IMR-90 (cell line): ENCODE measurements around the gene HCN3. TPM values are rescaled to one million over a fixed set of nuclear protein-coding genes. Genes with fewer than 3 reads are reported as not detected.
"Not testable (repeated sequence)": the region's sequence is repeated elsewhere in the genome, so short reads cannot be mapped to it uniquely, and the experiment has no call there.

Experiments used
- ATAC-seq: fragments of 200-7000 bp; cut with Tn5 transposase; 2 replicates; pipeline ENCODE4 v1.9.1; 2020; ENCODE audit warnings: low read depth, mild to moderate bottlenecking, moderate library complexity
- BruUV-seq: library from RNA; stranded (reverse); fragments of 400-500 nt; replicated peaks from 2 replicates; lab custom pipeline; 2021; lab: Mats Ljungman, UMichigan
- CTCF ChIA-PET: fragments of 300-600 bp; formaldehyde crosslinking; extraction: SDS; loops from one replicate; lab custom pipeline; 2021; ENCODE audit warnings: antibody characterized with exemption; lab: Yijun Ruan, JAX
- POLR2A ChIA-PET: fragments of 300-600 bp; sonication (Branson Sonifier 250); formaldehyde crosslinking; loops from one replicate; lab custom pipeline; 2022; ENCODE audit warnings: antibody characterized with exemption; ENCODE audit not compliant: unreplicated experiment; lab: Charles Lee
- DNase-seq: peaks from one replicate; pipeline ENCODE4 v3.0.0; 2013
- H2AFZ ChIP-seq: replicated peaks from 2 replicates; pipeline ENCODE3; 2013; ENCODE audit warnings: low read length, mild to moderate bottlenecking; ENCODE audit not compliant: poor library complexity
- H2AK5ac ChIP-seq: 2 replicates; pipeline ENCODE4 v1.6.1; 2013; ENCODE audit warnings: low read depth, low read length, inconsistent platforms
- H2AK9ac ChIP-seq: replicated peaks from 2 replicates; pipeline ENCODE3; 2013; ENCODE audit warnings: mild to moderate bottlenecking, low read depth, low read length, moderate library complexity; ENCODE audit not compliant: poor library complexity
- H2BK120ac ChIP-seq: 2 replicates; pipeline ENCODE4 v1.6.1; 2013; ENCODE audit warnings: low read depth, low read length, inconsistent platforms
- H2BK15ac ChIP-seq: 3 replicates; pipeline ENCODE4 v1.6.1; 2013; ENCODE audit warnings: low read depth, low read length, inconsistent platforms
- H2BK20ac ChIP-seq: 2 replicates; pipeline ENCODE4 v1.6.1; 2013; ENCODE audit warnings: low read depth, mild to moderate bottlenecking, inconsistent platforms, low read length, moderate library complexity
- H2BK5ac ChIP-seq: 2 replicates; pipeline ENCODE4 v1.6.1; 2013; ENCODE audit warnings: mild to moderate bottlenecking, low read depth, low read length, inconsistent platforms; ENCODE audit not compliant: poor library complexity, severe bottlenecking
- H3K14ac ChIP-seq: replicated peaks from 2 replicates; pipeline ENCODE4 v1.6.1; 2013; ENCODE audit warnings: low read depth, low read length, inconsistent platforms
- H3K18ac ChIP-seq: 2 replicates; pipeline ENCODE4 v1.6.1; 2013; ENCODE audit warnings: low read depth, low read length, control low read depth
- H3K23ac ChIP-seq: 2 replicates; pipeline ENCODE4 v1.6.1; 2013; ENCODE audit warnings: low read depth, low read length, inconsistent platforms
- H3K27ac ChIP-seq: 2 replicates; pipeline ENCODE4 v1.5.1; 2013; ENCODE audit warnings: mild to moderate bottlenecking, control low read depth, low read length; ENCODE audit not compliant: insufficient read depth
- H3K27me3 ChIP-seq: 2 replicates; pipeline ENCODE4 v1.6.1; 2013; ENCODE audit warnings: low read length; ENCODE audit not compliant: control insufficient read depth, insufficient read depth
- H3K36me3 ChIP-seq: 2 replicates; pipeline ENCODE4 v1.6.1; 2013; ENCODE audit warnings: low read length, mixed read lengths; ENCODE audit not compliant: control insufficient read depth, insufficient read depth
- H3K4ac ChIP-seq: 2 replicates; pipeline ENCODE4 v1.6.1; 2013; ENCODE audit warnings: low read depth, low read length, inconsistent platforms
- H3K4me1 ChIP-seq: 2 replicates; pipeline ENCODE4 v1.6.1; 2013; ENCODE audit warnings: low read length, mixed read lengths; ENCODE audit not compliant: control insufficient read depth, insufficient read depth
- H3K4me2 ChIP-seq: 2 replicates; pipeline ENCODE4 v1.6.1; 2013; ENCODE audit warnings: low read depth, mild to moderate bottlenecking, control low read depth, low read length, moderate library complexity
- H3K4me3 ChIP-seq: 2 replicates; pipeline ENCODE4 v1.5.1; 2013; ENCODE audit warnings: low read depth, mild to moderate bottlenecking, control low read depth, low read length, moderate library complexity; ENCODE audit not compliant: insufficient read depth
- H3K56ac ChIP-seq: 2 replicates; pipeline ENCODE4 v1.6.1; 2013; ENCODE audit warnings: low read length, inconsistent platforms; ENCODE audit not compliant: insufficient read depth; ENCODE audit errors: extremely low read depth
- H3K79me1 ChIP-seq, 2 experiments: 2 replicates each; pipeline ENCODE4 v1.6.1; 2013; ENCODE audit warnings: low read length in 2 of 2, inconsistent platforms in 1 of 2, low read depth in 1 of 2
- H3K9ac ChIP-seq: 2 replicates; pipeline ENCODE4 v1.6.1; 2013; ENCODE audit warnings: low read depth, low read length, control low read depth
- H3K9me1 ChIP-seq: 2 replicates; pipeline ENCODE4 v1.6.1; 2013; ENCODE audit warnings: low read length, inconsistent platforms; ENCODE audit not compliant: insufficient read depth
- H3K9me3 ChIP-seq: 2 replicates; pipeline ENCODE4 v1.6.1; 2013; ENCODE audit warnings: low read length; ENCODE audit not compliant: control insufficient read depth, insufficient read depth
- H4K20me1 ChIP-seq: 2 replicates; pipeline ENCODE4 v1.6.1; 2013; ENCODE audit warnings: low read length, inconsistent platforms; ENCODE audit not compliant: insufficient read depth
- H4K5ac ChIP-seq: 2 replicates; pipeline ENCODE4 v1.6.1; 2013; ENCODE audit warnings: mild to moderate bottlenecking, low read depth, low read length, control low read depth
- H4K8ac ChIP-seq, 2 experiments: 2 replicates each; pipeline ENCODE4 v1.6.1; 2013; ENCODE audit warnings: low read depth in 2 of 2, low read length in 2 of 2, control low read depth in 1 of 2, inconsistent platforms in 1 of 2
- H4K91ac ChIP-seq: 2 replicates; pipeline ENCODE4 v1.6.1; 2013; ENCODE audit warnings: low read depth, low read length, inconsistent platforms; ENCODE audit not compliant: insufficient read depth
- WGBS, 2 experiments: methylation state at CpG; one replicate each; pipeline versions ENCODE4 v1.1.5 to v1.1.7; 2013; ENCODE audit warnings: missing lambda C conversion rate in 2 of 2; ENCODE audit not compliant: insufficient read length in 1 of 2; ENCODE audit errors: extremely low coverage in 2 of 2; 5-methylcytosine and 5-hydroxymethylcytosine counted together
- dilution Hi-C: fragments of 300-500 bp; cut with HindIII; formaldehyde crosslinking; loops from one replicate; pipeline ENCODE4 v1.14.3; 2018; ENCODE audit warnings: low sequenced_read_pairs; ENCODE audit not compliant: unreplicated experiment
- in situ Hi-C: fragments of 300-500 bp; cut with MboI; formaldehyde crosslinking; loops from 3 replicates; pipeline ENCODE4 v1.14.3; 2019; ENCODE audit warnings: low sequenced_read_pairs, inconsistent platforms, mixed read lengths
- intact Hi-C: fragments of 100-400 bp; cut with micrococcal nuclease; formaldehyde crosslinking; loops from 2 replicates; pipeline ENCODE4 v1.10.0; 2022
- polyA plus RNA-seq, 3 experiments: library from polyadenylated mRNA; depleted of rRNA; stranded (reverse); fragments of >200 nt; gene quantifications; 2 replicates each; pipeline ENCODE4 v1.2.3, GENCODE V29; 2012; ENCODE audit warnings: low replicate concordance in 1 of 3
- total RNA-seq: library from RNA; depleted of rRNA; stranded (reverse); fragments of >200 nt; gene quantifications from 2 replicates; pipeline ENCODE4 v1.2.3, GENCODE V29; 2012

The HCN3 gene
- total and polyA plus RNA-seq, 2 of the 4 experiments (the other 2 are of a cell fraction): 0.36 to 2.7 TPM

DNA sequence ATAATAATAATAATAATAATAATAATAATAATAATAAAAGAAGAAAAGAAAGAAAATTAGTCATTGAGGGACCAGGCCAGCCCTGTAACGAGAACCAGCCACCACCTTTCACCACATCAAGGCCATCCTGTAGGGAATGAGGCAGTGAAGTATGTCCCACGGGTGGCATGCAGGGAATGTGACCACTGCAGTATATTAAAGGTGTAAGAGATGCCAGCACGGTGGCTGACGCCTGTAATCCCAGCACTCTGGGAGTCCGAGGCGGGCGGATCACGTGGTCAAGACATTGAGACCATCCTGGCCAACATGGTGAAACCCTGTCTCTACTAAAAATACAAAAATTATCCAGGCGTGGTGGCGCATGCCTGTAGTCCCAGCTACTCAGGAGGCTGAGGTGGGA lies 13.7 kb downstream of the HCN3 start:
- in situ Hi-C loops, H2BK20ac ChIP-seq, H3K4ac ChIP-seq, H3K27ac ChIP-seq, H2AK5ac ChIP-seq, H3K56ac ChIP-seq, H3K4me3 ChIP-seq, dilution Hi-C loops, H3K4me1 ChIP-seq, H3K18ac ChIP-seq, H4K91ac ChIP-seq, intact Hi-C loops, H3K79me1 ChIP-seq, DNase-seq, ATAC-seq, POLR2A ChIA-PET, H3K14ac ChIP-seq, H2BK5ac ChIP-seq, H3K23ac ChIP-seq, BruUV-seq, H2AFZ ChIP-seq, CTCF ChIA-PET, H3K4me2 ChIP-seq, H4K8ac ChIP-seq, H3K9ac ChIP-seq, H4K5ac ChIP-seq, H3K36me3 ChIP-seq, H2AK9ac ChIP-seq, H2BK15ac ChIP-seq, H2BK120ac ChIP-seq, H4K20me1 ChIP-seq, H3K9me3 ChIP-seq, H3K9me1 ChIP-seq: not testable (repeated sequence)
- peaks cover 41% of the 10 kb centered on the region for H3K27me3 ChIP-seq
- no CpG with 5 or more reads among the region's 10 CpGs for WGBS, 2 experiments
